Spleen (tissue), 7 donors: Measurements from ENCODE around the gene MMEL1.
A peak's percentile ranks its signal among the peaks of the same experiment; 100 is the strongest.

Source experiments
- POLR2A ChIP-seq, 3 donors: fragments of 450-650 bp; IDR thresholded peaks; one replicate each; pipeline ENCODE4 v1.5.1; 2017; ENCODE audit warnings: antibody characterized with exemption in 3 of 3, mild to moderate bottlenecking in 1 of 3
- POLR2AphosphoS5 ChIP-seq, 3 donors: sonication (generic); formaldehyde crosslinking; IDR thresholded peaks; one replicate each; pipeline ENCODE4 v1.5.1; 2017; ENCODE audit warnings: antibody characterized with exemption in 3 of 3
- TF ChIP-seq, protein P1 (sequence below), 11 experiments: fragments of 200-600 bp in 7 of 11; fragments of 450-650 bp in 4 of 11; sonication (generic) in 4 of 11; IDR thresholded peaks in 8 of 11; conservative IDR thresholded peaks in 3 of 11; 1 replicate in 7 of 11; 2 replicates in 4 of 11; pipeline versions ENCODE4 v1.4.0 to v1.8.0; 2016 to 2021; ENCODE audit warnings: antibody characterized with exemption in 11 of 11, inconsistent platforms in 4 of 11, mild to moderate bottlenecking in 1 of 11
- donor health status: DM: no; HTN: no; CAD: no; lungs with moderate emphysema.
- donor health status: DM: no; HTN: no; CAD: no.
- donor health status: DM: no; HTN: no; CAD: no.

DNA sequence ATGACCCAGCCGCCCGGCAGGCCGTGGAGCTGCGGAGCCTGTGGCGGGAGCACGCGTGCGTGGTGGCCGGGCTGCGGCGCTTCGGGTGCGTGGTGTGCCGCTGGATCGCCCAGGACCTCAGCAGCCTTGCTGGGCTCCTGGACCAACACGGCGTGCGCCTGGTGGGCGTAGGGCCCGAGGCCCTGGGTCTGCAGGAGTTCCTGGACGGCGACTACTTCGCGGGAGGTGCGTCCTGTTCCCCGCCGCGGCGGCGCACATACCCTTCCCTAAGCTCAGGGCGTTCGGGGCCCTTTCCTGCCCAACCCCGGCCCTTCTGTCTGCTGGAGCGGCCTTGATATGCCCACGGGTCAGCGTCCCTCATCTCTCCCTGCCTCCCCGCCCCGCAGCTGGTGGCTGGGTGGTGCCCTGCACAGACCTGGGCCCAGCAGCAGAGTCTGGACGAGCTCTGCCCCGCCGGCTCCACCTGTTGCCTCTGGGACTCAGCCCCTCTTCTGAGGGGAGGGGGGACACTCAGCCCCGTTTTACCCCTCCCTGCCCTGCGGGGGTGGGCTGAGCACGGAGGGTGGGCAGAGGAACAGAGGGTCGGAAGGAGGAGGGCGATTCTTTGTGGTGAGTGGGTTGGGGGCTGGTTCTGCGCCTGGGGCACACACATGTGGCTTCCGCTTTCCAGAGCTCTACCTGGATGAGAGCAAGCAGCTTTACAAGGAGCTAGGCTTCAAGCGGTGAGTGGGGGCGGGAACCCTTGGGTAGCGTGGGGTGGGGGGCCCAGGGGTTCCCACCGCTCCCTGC is 45.6 kb downstream of the MMEL1 start:
- TF ChIP-seq, protein P1, sequence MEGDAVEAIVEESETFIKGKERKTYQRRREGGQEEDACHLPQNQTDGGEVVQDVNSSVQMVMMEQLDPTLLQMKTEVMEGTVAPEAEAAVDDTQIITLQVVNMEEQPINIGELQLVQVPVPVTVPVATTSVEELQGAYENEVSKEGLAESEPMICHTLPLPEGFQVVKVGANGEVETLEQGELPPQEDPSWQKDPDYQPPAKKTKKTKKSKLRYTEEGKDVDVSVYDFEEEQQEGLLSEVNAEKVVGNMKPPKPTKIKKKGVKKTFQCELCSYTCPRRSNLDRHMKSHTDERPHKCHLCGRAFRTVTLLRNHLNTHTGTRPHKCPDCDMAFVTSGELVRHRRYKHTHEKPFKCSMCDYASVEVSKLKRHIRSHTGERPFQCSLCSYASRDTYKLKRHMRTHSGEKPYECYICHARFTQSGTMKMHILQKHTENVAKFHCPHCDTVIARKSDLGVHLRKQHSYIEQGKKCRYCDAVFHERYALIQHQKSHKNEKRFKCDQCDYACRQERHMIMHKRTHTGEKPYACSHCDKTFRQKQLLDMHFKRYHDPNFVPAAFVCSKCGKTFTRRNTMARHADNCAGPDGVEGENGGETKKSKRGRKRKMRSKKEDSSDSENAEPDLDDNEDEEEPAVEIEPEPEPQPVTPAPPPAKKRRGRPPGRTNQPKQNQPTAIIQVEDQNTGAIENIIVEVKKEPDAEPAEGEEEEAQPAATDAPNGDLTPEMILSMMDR (IDR thresholded peaks at IDR 0.05 in 8 of 11, conservative IDR thresholded peaks at IDR 0.05 in 3 of 11): no peak
- TF ChIP-seq POLR2AphosphoS5 (IDR thresholded peaks at IDR 0.05) (peak in 2 of 3 donors; percentile 5 to 45), POLR2A (IDR thresholded peaks at IDR 0.05) (no peak)
